ENCODE data around the gene AGL. TPM values are rescaled to one million over a fixed set of nuclear protein-coding genes. Genes with fewer than 3 reads are reported as not detected.

The AGL gene
- total and polyA plus RNA-seq, 2 experiments from 2014 or later, result 13.4 to 22.9 TPM

DNA sequence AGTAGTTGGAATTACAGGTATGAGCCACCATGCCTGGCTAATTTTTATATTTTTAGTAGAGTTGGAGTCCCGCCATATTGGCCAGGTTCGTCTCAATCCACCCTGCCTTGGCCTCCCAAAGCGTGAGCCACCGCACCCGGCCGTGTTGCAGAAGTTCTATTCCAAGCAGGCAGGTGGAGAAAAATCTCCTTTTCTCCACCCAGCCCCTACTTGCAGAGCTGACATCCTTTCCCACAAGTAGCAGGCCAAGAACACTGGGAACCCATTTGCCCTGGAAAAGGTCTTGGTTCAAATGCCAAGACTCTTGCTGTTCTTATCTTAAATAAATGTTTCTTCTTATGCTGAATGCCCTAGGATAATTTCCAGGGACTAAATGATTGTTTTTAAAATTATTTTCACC, 17.5 kb downstream of the AGL start:
- Mint-ChIP-seq H3K27ac (no peak overlapping the region), H3K36me3 (ENCODE audit: low read depth) (peaks cover 7% of the 10 kb centered on the region; the same call in 2 of the 3 replicates), H3K4me1 (no peaks in the 10 kb centered on the region), H3K27me3 (ENCODE audit: insufficient read depth, low read depth, poor library complexity) (no peaks in the 10 kb centered on the region), H3K9me3 (no peaks in the 10 kb centered on the region), H3K4me3 (no peak overlapping the region)
- Histone ChIP-seq H3F3A (replicated peaks; ENCODE audit: low read depth) (no peaks in the 10 kb centered on the region), H3K79me2 (replicated peaks; ENCODE audit: insufficient read depth) (no peaks in the 10 kb centered on the region), H3K4me3 (no peak overlapping the region), H4K20me1 (replicated peaks; ENCODE audit: insufficient read depth) (no peaks in the 10 kb centered on the region), H3K4me1 (ENCODE audit: insufficient read depth) (no peaks in the 10 kb centered on the region), H3K27me3 (ENCODE audit: insufficient read depth) (no peaks in the 10 kb centered on the region), H3K36me3 (ENCODE audit: insufficient read depth) (no peaks in the 10 kb centered on the region; the same call in 1 of the 2 replicates), H3K9me2 (ENCODE audit: insufficient read depth) (no peaks in the 10 kb centered on the region), H2AFZ (no peak overlapping the region), H3K27ac (ENCODE audit: low read depth) (no peak overlapping the region), H3K4me2 (no peak overlapping the region)
- DNase-seq (ENCODE audit: low spot score) (no peak), ATAC-seq (no peak)
- TF ChIP-seq EZH2 (IDR thresholded peaks at IDR 0.05; ENCODE audit: low read depth, unreplicated experiment), result no peak
- no peak for TF ChIP-seq POLR2AphosphoS5 (IDR thresholded peaks at IDR 0.05; ENCODE audit: low read depth)
- no peak for TF ChIP-seq NANOG (IDR thresholded peaks at IDR 0.05; ENCODE audit: borderline replicate concordance)

DNA sequence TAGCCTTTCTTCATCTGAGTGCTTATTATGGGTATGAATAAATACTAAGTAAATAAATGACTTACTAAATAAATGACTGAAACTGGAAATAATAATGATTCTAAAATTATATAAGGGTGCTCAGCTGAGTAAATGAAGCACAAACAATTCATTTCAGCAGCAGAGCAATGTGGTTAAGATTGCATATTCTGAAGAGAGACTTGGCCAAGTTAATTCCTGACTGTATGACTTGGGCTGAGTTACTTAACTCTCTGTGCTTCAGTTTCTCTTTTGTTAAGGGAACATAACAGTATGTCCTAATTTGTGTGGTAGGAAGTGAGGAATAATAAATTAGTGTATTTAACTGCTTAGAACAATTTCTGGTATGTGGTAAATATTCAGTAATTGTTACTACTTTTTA, 19.1 kb downstream of the AGL start:
- no peaks in the 10 kb centered on the region for H3K79me2 ChIP-seq (replicated peaks; ENCODE audit: insufficient read depth)
- no peak overlapping the region for H3K4me3 ChIP-seq
- Mint-ChIP-seq H3K9me3 (no peaks in the 10 kb centered on the region), H3K4me3 (no peak overlapping the region), H3K4me1 (no peaks in the 10 kb centered on the region), H3K36me3 (ENCODE audit: low read depth) (peaks cover 3% of the 10 kb centered on the region; the same call in 1 of the 3 replicates), H3K27me3 (ENCODE audit: insufficient read depth, low read depth, poor library complexity) (no peaks in the 10 kb centered on the region), H3K27ac (no peak overlapping the region)
- no peaks in the 10 kb centered on the region for H4K20me1 ChIP-seq (replicated peaks; ENCODE audit: insufficient read depth)
- DNase-seq (ENCODE audit: low spot score) (no peak), ATAC-seq (no peak)
- no peak overlapping the region for H3K27ac ChIP-seq (ENCODE audit: low read depth)
- no peak overlapping the region for H3K4me2 ChIP-seq
- TF ChIP-seq CREB1 (CRISPR knock-in tag; IDR thresholded peaks at IDR 0.05; ENCODE audit: low read depth), result no peak
- no peaks in the 10 kb centered on the region for H3K9me2 ChIP-seq (ENCODE audit: insufficient read depth)
- no peaks in the 10 kb centered on the region for H3K4me1 ChIP-seq (ENCODE audit: insufficient read depth)
- no peak overlapping the region for H2AFZ ChIP-seq
- H3K27me3 ChIP-seq (ENCODE audit: insufficient read depth), result no peaks in the 10 kb centered on the region
- no peaks in the 10 kb centered on the region for H3F3A ChIP-seq (replicated peaks; ENCODE audit: low read depth)
- no peaks in the 10 kb centered on the region; the same call in 1 of the 2 replicates for H3K36me3 ChIP-seq (ENCODE audit: insufficient read depth)

DNA sequence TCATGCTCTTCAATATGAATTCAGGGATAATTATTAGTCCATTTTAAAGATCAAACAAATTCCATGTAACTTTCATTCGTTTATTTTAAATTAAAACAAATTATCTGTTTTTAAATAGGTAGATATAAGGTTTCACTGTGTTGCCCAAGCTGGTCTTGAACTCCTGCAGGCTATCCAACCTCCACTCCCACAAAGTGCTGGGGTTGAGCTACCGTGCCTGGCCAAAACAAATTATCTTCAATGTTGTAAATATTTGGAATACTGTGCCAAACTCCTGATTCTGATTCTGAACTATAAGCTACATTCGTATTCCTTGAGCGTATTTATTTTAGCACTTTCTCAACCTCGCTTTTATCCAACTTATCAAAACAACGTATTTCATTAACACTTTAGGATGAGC, 19.6 kb downstream of the AGL start:
- ATAC-seq (no peak), DNase-seq (ENCODE audit: low spot score) (no peak)
- H3K4me2 ChIP-seq, result no peak overlapping the region
- no peak overlapping the region for H3K27ac Mint-ChIP-seq
- H2AFZ ChIP-seq, result no peak overlapping the region
- H3F3A ChIP-seq (replicated peaks; ENCODE audit: low read depth), result no peaks in the 10 kb centered on the region
- peaks cover 2% of the 10 kb centered on the region; the same call in 1 of the 3 replicates for H3K36me3 Mint-ChIP-seq (ENCODE audit: low read depth)
- H3K4me1 ChIP-seq (ENCODE audit: insufficient read depth), result no peaks in the 10 kb centered on the region
- H3K4me3 Mint-ChIP-seq, result no peak overlapping the region
- H3K27ac ChIP-seq (ENCODE audit: low read depth), result no peak overlapping the region
- no peaks in the 10 kb centered on the region for H4K20me1 ChIP-seq (replicated peaks; ENCODE audit: insufficient read depth)
- no peaks in the 10 kb centered on the region for H3K27me3 ChIP-seq (ENCODE audit: insufficient read depth)
- H3K4me3 ChIP-seq, result no peak overlapping the region
- H3K36me3 ChIP-seq (ENCODE audit: insufficient read depth), result no peaks in the 10 kb centered on the region; the same call in 1 of the 2 replicates
- no peaks in the 10 kb centered on the region for H3K4me1 Mint-ChIP-seq
- H3K9me3 Mint-ChIP-seq, result no peaks in the 10 kb centered on the region
- no peaks in the 10 kb centered on the region for H3K9me2 ChIP-seq (ENCODE audit: insufficient read depth)
- H3K79me2 ChIP-seq (replicated peaks; ENCODE audit: insufficient read depth), result no peaks in the 10 kb centered on the region
- TF ChIP-seq, protein P1, sequence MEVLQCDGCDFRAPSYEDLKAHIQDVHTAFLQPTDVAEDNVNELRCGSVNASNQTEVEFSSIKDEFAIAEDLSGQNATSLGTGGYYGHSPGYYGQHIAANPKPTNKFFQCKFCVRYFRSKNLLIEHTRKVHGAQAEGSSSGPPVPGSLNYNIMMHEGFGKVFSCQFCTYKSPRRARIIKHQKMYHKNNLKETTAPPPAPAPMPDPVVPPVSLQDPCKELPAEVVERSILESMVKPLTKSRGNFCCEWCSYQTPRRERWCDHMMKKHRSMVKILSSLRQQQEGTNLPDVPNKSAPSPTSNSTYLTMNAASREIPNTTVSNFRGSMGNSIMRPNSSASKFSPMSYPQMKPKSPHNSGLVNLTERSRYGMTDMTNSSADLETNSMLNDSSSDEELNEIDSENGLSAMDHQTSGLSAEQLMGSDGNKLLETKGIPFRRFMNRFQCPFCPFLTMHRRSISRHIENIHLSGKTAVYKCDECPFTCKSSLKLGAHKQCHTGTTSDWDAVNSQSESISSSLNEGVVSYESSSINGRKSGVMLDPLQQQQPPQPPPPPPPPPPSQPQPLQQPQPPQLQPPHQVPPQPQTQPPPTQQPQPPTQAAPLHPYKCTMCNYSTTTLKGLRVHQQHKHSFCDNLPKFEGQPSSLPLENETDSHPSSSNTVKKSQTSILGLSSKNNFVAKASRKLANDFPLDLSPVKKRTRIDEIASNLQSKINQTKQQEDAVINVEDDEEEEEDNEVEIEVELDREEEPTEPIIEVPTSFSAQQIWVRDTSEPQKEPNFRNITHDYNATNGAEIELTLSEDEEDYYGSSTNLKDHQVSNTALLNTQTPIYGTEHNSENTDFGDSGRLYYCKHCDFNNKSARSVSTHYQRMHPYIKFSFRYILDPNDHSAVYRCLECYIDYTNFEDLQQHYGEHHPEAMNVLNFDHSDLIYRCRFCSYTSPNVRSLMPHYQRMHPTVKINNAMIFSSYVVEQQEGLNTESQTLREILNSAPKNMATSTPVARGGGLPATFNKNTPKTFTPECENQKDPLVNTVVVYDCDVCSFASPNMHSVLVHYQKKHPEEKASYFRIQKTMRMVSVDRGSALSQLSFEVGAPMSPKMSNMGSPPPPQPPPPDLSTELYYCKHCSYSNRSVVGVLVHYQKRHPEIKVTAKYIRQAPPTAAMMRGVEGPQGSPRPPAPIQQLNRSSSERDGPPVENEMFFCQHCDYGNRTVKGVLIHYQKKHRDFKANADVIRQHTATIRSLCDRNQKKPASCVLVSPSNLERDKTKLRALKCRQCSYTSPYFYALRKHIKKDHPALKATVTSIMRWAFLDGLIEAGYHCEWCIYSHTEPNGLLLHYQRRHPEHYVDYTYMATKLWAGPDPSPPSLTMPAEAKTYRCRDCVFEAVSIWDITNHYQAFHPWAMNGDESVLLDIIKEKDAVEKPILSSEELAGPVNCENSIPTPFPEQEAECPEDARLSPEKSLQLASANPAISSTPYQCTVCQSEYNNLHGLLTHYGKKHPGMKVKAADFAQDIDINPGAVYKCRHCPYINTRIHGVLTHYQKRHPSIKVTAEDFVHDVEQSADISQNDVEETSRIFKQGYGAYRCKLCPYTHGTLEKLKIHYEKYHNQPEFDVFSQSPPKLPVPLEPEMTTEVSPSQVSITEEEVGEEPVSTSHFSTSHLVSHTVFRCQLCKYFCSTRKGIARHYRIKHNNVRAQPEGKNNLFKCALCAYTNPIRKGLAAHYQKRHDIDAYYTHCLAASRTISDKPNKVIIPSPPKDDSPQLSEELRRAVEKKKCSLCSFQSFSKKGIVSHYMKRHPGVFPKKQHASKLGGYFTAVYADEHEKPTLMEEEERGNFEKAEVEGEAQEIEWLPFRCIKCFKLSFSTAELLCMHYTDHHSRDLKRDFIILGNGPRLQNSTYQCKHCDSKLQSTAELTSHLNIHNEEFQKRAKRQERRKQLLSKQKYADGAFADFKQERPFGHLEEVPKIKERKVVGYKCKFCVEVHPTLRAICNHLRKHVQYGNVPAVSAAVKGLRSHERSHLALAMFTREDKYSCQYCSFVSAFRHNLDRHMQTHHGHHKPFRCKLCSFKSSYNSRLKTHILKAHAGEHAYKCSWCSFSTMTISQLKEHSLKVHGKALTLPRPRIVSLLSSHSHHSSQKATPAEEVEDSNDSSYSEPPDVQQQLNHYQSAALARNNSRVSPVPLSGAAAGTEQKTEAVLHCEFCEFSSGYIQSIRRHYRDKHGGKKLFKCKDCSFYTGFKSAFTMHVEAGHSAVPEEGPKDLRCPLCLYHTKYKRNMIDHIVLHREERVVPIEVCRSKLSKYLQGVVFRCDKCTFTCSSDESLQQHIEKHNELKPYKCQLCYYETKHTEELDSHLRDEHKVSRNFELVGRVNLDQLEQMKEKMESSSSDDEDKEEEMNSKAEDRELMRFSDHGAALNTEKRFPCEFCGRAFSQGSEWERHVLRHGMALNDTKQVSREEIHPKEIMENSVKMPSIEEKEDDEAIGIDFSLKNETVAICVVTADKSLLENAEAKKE (CRISPR knock-in tag; IDR thresholded peaks at IDR 0.05), result no peak
- TF ChIP-seq POLR2AphosphoS5 (IDR thresholded peaks at IDR 0.05; ENCODE audit: low read depth) (no peak), STAT1 (IDR thresholded peaks at IDR 0.05; ENCODE audit: unreplicated experiment) (no peak)
- H3K27me3 Mint-ChIP-seq (ENCODE audit: insufficient read depth, low read depth, poor library complexity), result no peaks in the 10 kb centered on the region

Data from GM23338 (cell line).